ENCODE results near the gene SMIM35. TPM values are rescaled to one million over a fixed set of nuclear protein-coding genes. Genes with fewer than 3 reads are reported as not detected.

SMIM35 gene
- total RNA-seq, 4 donors from 2014 or later, result not detected

- 75 to 80% methylated on average over 7 to 14 of the region's 14 CpGs for WGBS, 2 donors (ENCODE audit: low coverage in 1 of 2)
- in situ Hi-C loops (cut with MboI; ENCODE audit: low pct_ligation_motif_present in 1 of 4, low pct_unique_long_range_greater_than_20kb in 1 of 4, low sequenced_read_pairs in 3 of 4), result loop anchor here (10.0 to 25.0 kb wide), 7 partner anchors 103 to 620 kb away; partner anchors contain the start of gene FXYD2 (in 1 of the 4)
- intact Hi-C loops (cut with DNase I; ENCODE audit: low total_unique reads), result no loop called here
- TF ChIP-seq EP300 (IDR thresholded peaks at IDR 0.05; ENCODE audit: low read depth) (no peak), POLR2AphosphoS5 (IDR thresholded peaks at IDR 0.05) (no peak), POLR2A (IDR thresholded peaks at IDR 0.05) (no peak)
- TF ChIP-seq, protein P1, sequence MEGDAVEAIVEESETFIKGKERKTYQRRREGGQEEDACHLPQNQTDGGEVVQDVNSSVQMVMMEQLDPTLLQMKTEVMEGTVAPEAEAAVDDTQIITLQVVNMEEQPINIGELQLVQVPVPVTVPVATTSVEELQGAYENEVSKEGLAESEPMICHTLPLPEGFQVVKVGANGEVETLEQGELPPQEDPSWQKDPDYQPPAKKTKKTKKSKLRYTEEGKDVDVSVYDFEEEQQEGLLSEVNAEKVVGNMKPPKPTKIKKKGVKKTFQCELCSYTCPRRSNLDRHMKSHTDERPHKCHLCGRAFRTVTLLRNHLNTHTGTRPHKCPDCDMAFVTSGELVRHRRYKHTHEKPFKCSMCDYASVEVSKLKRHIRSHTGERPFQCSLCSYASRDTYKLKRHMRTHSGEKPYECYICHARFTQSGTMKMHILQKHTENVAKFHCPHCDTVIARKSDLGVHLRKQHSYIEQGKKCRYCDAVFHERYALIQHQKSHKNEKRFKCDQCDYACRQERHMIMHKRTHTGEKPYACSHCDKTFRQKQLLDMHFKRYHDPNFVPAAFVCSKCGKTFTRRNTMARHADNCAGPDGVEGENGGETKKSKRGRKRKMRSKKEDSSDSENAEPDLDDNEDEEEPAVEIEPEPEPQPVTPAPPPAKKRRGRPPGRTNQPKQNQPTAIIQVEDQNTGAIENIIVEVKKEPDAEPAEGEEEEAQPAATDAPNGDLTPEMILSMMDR (IDR thresholded peaks at IDR 0.05), result no peak
- DNase-seq, result peak; percentile 5
- H3K4me3 ChIP-seq, result no peak overlapping the region
- no peaks in the 10 kb centered on the region for H3K36me3 ChIP-seq
- no peaks in the 10 kb centered on the region for H3K27me3 ChIP-seq
- no peak overlapping the region for H3K27ac ChIP-seq
- no peaks in the 10 kb centered on the region for H3K9me3 ChIP-seq
- H3K4me1 ChIP-seq, result peaks cover 0 to 3% (median 0%) of the 10 kb centered on the region in 4 donors
Observed at GRCh38 chr11:118057251-118058145, 29.3 kb downstream of the SMIM35 start.

GRCh38 chr11:118056806-118057205, 30.0 kb downstream of the SMIM35 start:
- Histone ChIP-seq H3K27ac (no peak overlapping the region), H3K4me1 (peaks cover 0 to 3% (median 0%) of the 10 kb centered on the region in 4 donors), H3K36me3 (no peaks in the 10 kb centered on the region), H3K4me3 (no peak overlapping the region), H3K27me3 (no peaks in the 10 kb centered on the region), H3K9me3 (no peaks in the 10 kb centered on the region)
- TF ChIP-seq, protein P1 (IDR thresholded peaks at IDR 0.05), result no peak
- no peak for TF ChIP-seq EP300 (IDR thresholded peaks at IDR 0.05; ENCODE audit: low read depth)
- DNase-seq, result peak; percentile 5
- in situ Hi-C loops (cut with MboI; ENCODE audit: low pct_ligation_motif_present in 1 of 4, low pct_unique_long_range_greater_than_20kb in 1 of 4, low sequenced_read_pairs in 3 of 4) (loop anchor here (10.0 to 25.0 kb wide), 7 partner anchors 102 to 620 kb away; partner anchors contain the start of gene FXYD2 (in 1 of the 4)), intact Hi-C loops (cut with DNase I; ENCODE audit: low total_unique reads) (no loop called here)
- WGBS, 2 donors (ENCODE audit: low coverage in 1 of 2), result 75 to 85% methylated on average over 8 of the region's 8 CpGs

DNA sequence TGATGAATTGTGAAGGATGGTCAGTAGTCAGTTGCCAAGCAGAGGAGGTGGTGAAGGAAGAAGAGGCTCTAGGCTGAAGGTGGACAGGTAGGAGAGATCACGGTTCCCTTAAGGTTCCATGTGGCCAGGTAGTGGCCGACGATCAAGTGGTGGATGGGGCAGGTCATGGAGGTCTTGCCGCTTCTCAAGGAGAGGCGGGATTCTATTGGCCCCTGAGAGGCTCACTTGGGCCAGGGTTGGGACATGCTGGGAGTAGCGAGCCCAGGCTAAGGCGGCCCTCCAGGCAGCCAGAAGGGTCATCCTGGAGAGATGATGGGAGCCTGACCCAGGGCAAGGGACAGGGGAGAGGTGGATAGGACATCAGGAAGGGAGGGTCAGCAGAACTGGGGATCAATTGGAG, 30.8 kb downstream of the SMIM35 start:
- TF ChIP-seq, protein P1 (IDR thresholded peaks at IDR 0.05), result no peak
- TF ChIP-seq EP300 (IDR thresholded peaks at IDR 0.05; ENCODE audit: low read depth) (no peak), POLR2A (IDR thresholded peaks at IDR 0.05) (no peak), POLR2AphosphoS5 (IDR thresholded peaks at IDR 0.05) (no peak)
- peaks cover 0 to 3% (median 0%) of the 10 kb centered on the region in 4 donors for H3K4me1 ChIP-seq
- no peak overlapping the region for H3K4me3 ChIP-seq
- in situ Hi-C loops (cut with MboI; ENCODE audit: low pct_ligation_motif_present in 1 of 4, low pct_unique_long_range_greater_than_20kb in 1 of 4, low sequenced_read_pairs in 3 of 4) (loop anchor here (10.0 to 25.0 kb wide), 7 partner anchors 101 to 619 kb away; partner anchors contain the start of gene FXYD2 (in 1 of the 4)), intact Hi-C loops (cut with DNase I; ENCODE audit: low total_unique reads) (no loop called here)
- no peaks in the 10 kb centered on the region for H3K27me3 ChIP-seq
- DNase-seq, result peak; percentile 3
- 97 to 100% methylated on average over 3 to 7 of the region's 7 CpGs for WGBS, 2 donors (ENCODE audit: low coverage in 1 of 2)
- no peaks in the 10 kb centered on the region for H3K9me3 ChIP-seq
- no peaks in the 10 kb centered on the region for H3K36me3 ChIP-seq
- H3K27ac ChIP-seq, result no peak overlapping the region

Data from transverse colon (tissue), 4 donors.